Nucleus accumbens (tissue), 56 donors: ENCODE measurements around the gene DPH7.
"Not testable (repeated sequence)": the region's sequence is repeated elsewhere in the genome, so short reads cannot be mapped to it uniquely, and the experiment has no call there.

Source experiments
- DNase-seq, 56 donors: peaks; one replicate each; lab custom pipeline; 2025; lab: John Stamatoyannopoulos, UW

Gene DPH7

GRCh38 chr9:137607141-137607857, 28.6 kb upstream of the DPH7 start:
- no peak for DNase-seq

GRCh38 chr9:137606734-137607138, 28.0 kb upstream of the DPH7 start:
- no peak for DNase-seq

GRCh38 chr9:137606005-137606621, 27.4 kb upstream of the DPH7 start:
- DNase-seq, result peak in 1 of 56 donors; percentile 2

GRCh38 chr9:137605121-137606004, 26.6 kb upstream of the DPH7 start, which contains the start of gene ARRDC1:
ARRDC1 (plus strand) TSS chr9:137605686; CDS start chr9:137605718, 32 bp downstream.
- DNase-seq, result peak; percentile 28 to 97 (median 92)

- DNase-seq, result peak in 1 of 56 donors; percentile 57
Measured at GRCh38 chr9:137604345-137605086, 25.8 kb upstream of the DPH7 start.

GRCh38 chr9:137603879-137604278, 25.2 kb upstream of the DPH7 start:
- DNase-seq, result no peak

GRCh38 chr9:137602661-137603060, 23.9 kb upstream of the DPH7 start:
- DNase-seq, result no peak

GRCh38 chr9:137598943-137599342, 20.2 kb upstream of the DPH7 start:
- no peak for DNase-seq

- not testable (repeated sequence) for DNase-seq
Measured at GRCh38 chr9:137596577-137596976, 17.9 kb upstream of the DPH7 start.

- DNase-seq, result peak in 3 of 56 donors; percentile 19 to 27 (median 24)
Measured at GRCh38 chr9:137593176-137593575, 14.5 kb upstream of the DPH7 start.

- DNase-seq, result peak in 7 of 56 donors; percentile 12 to 54 (median 21)
Measured at GRCh38 chr9:137592767-137593166, 14.0 kb upstream of the DPH7 start.

- peak in 52 of 56 donors; percentile 24 to 88 (median 70) for DNase-seq
Measured at GRCh38 chr9:137590469-137591383, 12.0 kb upstream of the DPH7 start, which contains the start of gene ZMYND19. ZMYND19 (minus strand) TSS chr9:137590512; CDS start chr9:137590263, 249 bp downstream.

GRCh38 chr9:137590123-137590468, 11.4 kb upstream of the DPH7 start:
- DNase-seq, result no peak

- no peak for DNase-seq
Measured at GRCh38 chr9:137589441-137590122, 10.9 kb upstream of the DPH7 start.

GRCh38 chr9:137588891-137589290, 10.2 kb upstream of the DPH7 start:
- no peak for DNase-seq

GRCh38 chr9:137588311-137588710, 9.6 kb upstream of the DPH7 start:
- no peak for DNase-seq

- DNase-seq, result no peak
Measured at GRCh38 chr9:137586854-137587253, 8.1 kb upstream of the DPH7 start.

GRCh38 chr9:137583957-137584356, 5.2 kb upstream of the DPH7 start:
- DNase-seq, result no peak

- no peak for DNase-seq
Measured at GRCh38 chr9:137583347-137583746, 4.6 kb upstream of the DPH7 start.
